ENCODE results near the gene IL4R.

IL4R gene

GRCh38 chr16:27289669-27290068 lies 24.1 kb upstream of the IL4R start:
- DNase-seq: no peak

GRCh38 chr16:27290562-27290961 lies 23.2 kb upstream of the IL4R start:
- no peak for DNase-seq

- no peak for DNase-seq
Measured at GRCh38 chr16:27291106-27291505, 22.7 kb upstream of the IL4R start.

GRCh38 chr16:27291722-27292240 lies 22.0 kb upstream of the IL4R start:
- no peak for DNase-seq

GRCh38 chr16:27293343-27293742 lies 20.4 kb upstream of the IL4R start:
- no peak for DNase-seq

- no peak for DNase-seq
Measured at GRCh38 chr16:27298132-27298531, 15.6 kb upstream of the IL4R start.

- no peak for DNase-seq
Measured at GRCh38 chr16:27301236-27301861, 12.4 kb upstream of the IL4R start.

GRCh38 chr16:27302126-27302525 lies 11.6 kb upstream of the IL4R start:
- no peak for DNase-seq

- no peak for DNase-seq
Measured at GRCh38 chr16:27303256-27304100, 10.3 kb upstream of the IL4R start.

- no peak for DNase-seq
Measured at GRCh38 chr16:27304102-27304501, 9.7 kb upstream of the IL4R start.

- no peak for DNase-seq
Measured at GRCh38 chr16:27304881-27305745, 8.7 kb upstream of the IL4R start.

- no peak for DNase-seq
Measured at GRCh38 chr16:27305839-27306442, 7.8 kb upstream of the IL4R start.

- DNase-seq: no peak
Measured at GRCh38 chr16:27308792-27309191, 5.0 kb upstream of the IL4R start.

- DNase-seq: no peak
Measured at GRCh38 chr16:27310576-27311447, 3.0 kb upstream of the IL4R start.

- DNase-seq: no peak
Measured at GRCh38 chr16:27311448-27311830, 2.3 kb upstream of the IL4R start.

GRCh38 chr16:27311897-27312303 lies 1.9 kb upstream of the IL4R start:
- no peak for DNase-seq

- no peak for DNase-seq
Measured at GRCh38 chr16:27312580-27313421, 973 bp upstream of the IL4R start.

- DNase-seq: no peak
Measured at GRCh38 chr16:27314161-27314723, 468 bp downstream of the IL4R start.

GRCh38 chr16:27314986-27315332 lies 1.2 kb downstream of the IL4R start:
- no peak for DNase-seq

- DNase-seq: no peak
Measured at GRCh38 chr16:27315333-27316037, 1.7 kb downstream of the IL4R start.
